Esophagus muscularis mucosa (tissue), 4 donors: ENCODE data around the gene KRT39. TPM values are rescaled to one million over a fixed set of nuclear protein-coding genes. Genes with fewer than 3 reads are reported as not detected.

Experiments
- DNase-seq: peaks from one replicate; pipeline ENCODE4 v3.0.0-alpha.2; 2017; ENCODE audit errors: extremely low spot score
- H3K27ac ChIP-seq, 4 donors: fragments of 200-600 bp; sonication (generic); replicated peaks in 1 of 4; 1 replicate in 3 of 4; 2 replicates in 1 of 4; pipeline ENCODE4 v1.5.1; 2016 to 2019; ENCODE audit warnings: mild to moderate bottlenecking in 1 of 4
- H3K27me3 ChIP-seq, 4 donors: fragments of 200-600 bp; sonication (generic); one replicate each; pipeline versions ENCODE4 v1.5.1 to v1.6.0; 2016 to 2019
- H3K36me3 ChIP-seq, 4 donors: fragments of 200-600 bp; sonication (generic); one replicate each; pipeline ENCODE4 v1.5.1; 2016 to 2019
- H3K4me1 ChIP-seq, 4 donors: fragments of 200-600 bp; sonication (generic); one replicate each; pipeline ENCODE4 v1.5.1; 2016 to 2019
- H3K4me3 ChIP-seq, 4 donors: fragments of 200-600 bp; sonication (generic); 1 replicate in 2 of 4; 2 replicates in 2 of 4; pipeline ENCODE4 v1.5.1; 2016 to 2019; ENCODE audit warnings: mild to moderate bottlenecking in 4 of 4, moderate library complexity in 1 of 4
- H3K9me3 ChIP-seq, 4 donors: fragments of 200-600 bp; sonication (generic); 1 replicate in 3 of 4; 2 replicates in 1 of 4; pipeline ENCODE4 v1.5.1; 2016 to 2019
- EP300 ChIP-seq: sonication (generic); formaldehyde crosslinking; IDR thresholded peaks from one replicate; pipeline ENCODE4 v1.6.1; 2017; ENCODE audit warnings: antibody characterized with exemption
- POLR2A ChIP-seq: fragments of 450-650 bp; IDR thresholded peaks from one replicate; pipeline ENCODE4 v1.6.1; 2017; ENCODE audit warnings: antibody characterized with exemption, moderate library complexity, mild to moderate bottlenecking, low read depth
- POLR2AphosphoS5 ChIP-seq, 2 donors: sonication (generic); formaldehyde crosslinking; IDR thresholded peaks; one replicate each; pipeline ENCODE4 v1.6.1; 2017; ENCODE audit warnings: antibody characterized with exemption in 2 of 2
- WGBS: methylation state at CpG from one replicate; pipeline ENCODE4 v1.1.5; 2018; 5-methylcytosine and 5-hydroxymethylcytosine counted together
- intact Hi-C: fragments of 100-400 bp; cut with DNase I; formaldehyde crosslinking; loops from one replicate; pipeline ENCODE4 v1.15.1; 2023
- total RNA-seq, 4 donors: library from RNA; depleted of rRNA; stranded (reverse); fragments of >200 nt; gene quantifications; one replicate each; pipeline versions ENCODE4 v1.1.0 to v1.2.1, GENCODE V29; 2016
- TF ChIP-seq, protein P1 (sequence below), 3 experiments: fragments of 200-600 bp in 2 of 3; fragments of 450-650 bp in 1 of 3; sonication (generic) in 2 of 3; IDR thresholded peaks; one replicate each; pipeline ENCODE4 v1.5.1; 2017 to 2019; ENCODE audit warnings: antibody characterized with exemption in 3 of 3, mild to moderate bottlenecking in 2 of 3, moderate library complexity in 1 of 3

The KRT39 gene
- total RNA-seq, 4 donors from 2014 or later: not detected

DNA sequence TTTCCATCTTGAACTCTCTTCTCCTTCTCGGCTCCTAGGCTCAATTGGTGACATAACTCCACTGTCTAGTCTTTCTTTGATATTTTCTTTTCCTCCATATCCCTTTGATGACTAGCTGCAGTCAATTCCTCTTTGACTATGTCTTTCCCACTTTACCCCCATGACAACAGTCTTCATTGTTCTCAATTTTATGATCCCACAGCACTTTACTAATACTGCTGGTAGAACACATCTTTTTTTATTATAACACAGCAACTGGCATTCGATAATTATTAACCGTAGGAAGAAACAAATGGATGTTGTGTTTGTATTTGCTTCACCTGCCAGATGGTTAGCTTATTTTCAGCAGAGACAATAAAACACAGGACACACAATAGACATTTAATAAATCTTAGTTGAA, 25.9 kb upstream of the KRT39 start:
- Histone ChIP-seq H3K36me3 (no peaks in the 10 kb centered on the region), H3K27ac (no peak overlapping the region), H3K4me1 (no peaks in the 10 kb centered on the region), H3K27me3 (peaks cover 0 to 8% (median 2%) of the 10 kb centered on the region in 4 donors), H3K9me3 (no peaks in the 10 kb centered on the region), H3K4me3 (no peak overlapping the region)
- DNase-seq: no peak
- TF ChIP-seq EP300 (no peak), POLR2AphosphoS5 (IDR thresholded peaks at IDR 0.05) (no peak), POLR2A (no peak)
- TF ChIP-seq, protein P1, sequence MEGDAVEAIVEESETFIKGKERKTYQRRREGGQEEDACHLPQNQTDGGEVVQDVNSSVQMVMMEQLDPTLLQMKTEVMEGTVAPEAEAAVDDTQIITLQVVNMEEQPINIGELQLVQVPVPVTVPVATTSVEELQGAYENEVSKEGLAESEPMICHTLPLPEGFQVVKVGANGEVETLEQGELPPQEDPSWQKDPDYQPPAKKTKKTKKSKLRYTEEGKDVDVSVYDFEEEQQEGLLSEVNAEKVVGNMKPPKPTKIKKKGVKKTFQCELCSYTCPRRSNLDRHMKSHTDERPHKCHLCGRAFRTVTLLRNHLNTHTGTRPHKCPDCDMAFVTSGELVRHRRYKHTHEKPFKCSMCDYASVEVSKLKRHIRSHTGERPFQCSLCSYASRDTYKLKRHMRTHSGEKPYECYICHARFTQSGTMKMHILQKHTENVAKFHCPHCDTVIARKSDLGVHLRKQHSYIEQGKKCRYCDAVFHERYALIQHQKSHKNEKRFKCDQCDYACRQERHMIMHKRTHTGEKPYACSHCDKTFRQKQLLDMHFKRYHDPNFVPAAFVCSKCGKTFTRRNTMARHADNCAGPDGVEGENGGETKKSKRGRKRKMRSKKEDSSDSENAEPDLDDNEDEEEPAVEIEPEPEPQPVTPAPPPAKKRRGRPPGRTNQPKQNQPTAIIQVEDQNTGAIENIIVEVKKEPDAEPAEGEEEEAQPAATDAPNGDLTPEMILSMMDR (IDR thresholded peaks at IDR 0.05): no peak
- intact Hi-C loops: no loop called here
- 84% methylated on average over 3 of the region's 3 CpGs for WGBS

DNA sequence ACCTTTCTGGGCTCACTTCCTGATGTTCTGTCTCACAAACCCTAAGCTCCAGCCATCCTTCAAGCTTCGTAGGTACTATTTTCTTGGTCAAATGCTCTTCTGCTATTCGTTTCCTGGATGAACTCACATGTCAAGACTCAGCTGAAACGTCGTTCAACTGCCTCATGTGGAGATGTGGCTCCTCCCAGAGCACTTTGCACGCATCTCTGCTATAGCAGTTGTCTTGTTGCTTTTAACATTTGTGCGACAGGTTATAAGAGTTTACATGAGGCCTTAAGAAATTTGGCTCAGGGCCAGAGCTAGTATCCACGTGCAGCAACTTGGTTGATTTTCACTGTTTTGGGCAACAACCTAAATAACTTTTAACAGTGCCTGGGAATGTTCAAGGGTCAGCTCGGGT, 20.2 kb upstream of the KRT39 start:
- no peaks in the 10 kb centered on the region for H3K36me3 ChIP-seq
- no peak overlapping the region for H3K27ac ChIP-seq
- no peak for DNase-seq
- H3K9me3 ChIP-seq: no peaks in the 10 kb centered on the region
- H3K27me3 ChIP-seq: peaks cover 0 to 4% (median 2%) of the 10 kb centered on the region in 4 donors
- TF ChIP-seq POLR2AphosphoS5 (IDR thresholded peaks at IDR 0.05): no peak
- TF ChIP-seq POLR2A: no peak
- TF ChIP-seq EP300: no peak
- TF ChIP-seq, protein P1 (IDR thresholded peaks at IDR 0.05): no peak
- H3K4me3 ChIP-seq: no peak overlapping the region
- intact Hi-C loops: no loop called here
- WGBS: 68% methylated on average over 8 of the region's 8 CpGs
- no peaks in the 10 kb centered on the region for H3K4me1 ChIP-seq

DNA sequence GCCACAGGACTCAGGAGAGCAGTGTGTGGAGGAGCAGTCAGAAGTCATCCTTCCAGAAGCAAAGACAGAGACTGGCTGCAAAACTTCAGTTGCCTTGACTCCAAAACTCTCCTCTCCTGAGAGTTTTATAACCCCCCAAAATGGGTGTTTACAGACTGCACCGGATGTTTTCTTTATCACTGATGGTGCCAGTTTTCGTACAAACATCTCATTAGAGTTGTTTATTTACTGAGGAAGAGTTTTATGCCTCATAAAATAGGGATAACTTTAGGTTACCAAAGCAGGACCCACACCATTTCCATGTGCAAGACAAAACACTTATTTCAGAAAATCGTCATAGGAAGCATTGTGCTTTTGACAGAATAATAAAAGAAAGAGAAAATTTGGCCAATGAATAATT, 17.5 kb upstream of the KRT39 start, which contains the start of gene KRT40:
Gene KRT40 (minus strand): TSS at position 101 of the 400 bp plus-strand sequence. CDS start 53 bp downstream, at position 48.
- no peak for DNase-seq
- TF ChIP-seq POLR2AphosphoS5 (IDR thresholded peaks at IDR 0.05) (no peak), POLR2A (no peak), EP300 (no peak)
- Histone ChIP-seq H3K36me3 (no peaks in the 10 kb centered on the region), H3K27me3 (peaks cover 0 to 4% (median 0%) of the 10 kb centered on the region in 4 donors), H3K4me3 (no peak within 1 kb of the TSS), H3K27ac (no peak within 1 kb of the TSS), H3K4me1 (peaks cover 6 to 10% (median 8%) of the 10 kb centered on the region in 4 donors), H3K9me3 (no peaks in the 10 kb centered on the region)
- WGBS: 71% methylated on average over 3 of the region's 3 CpGs
- intact Hi-C loops: no loop called here

DNA sequence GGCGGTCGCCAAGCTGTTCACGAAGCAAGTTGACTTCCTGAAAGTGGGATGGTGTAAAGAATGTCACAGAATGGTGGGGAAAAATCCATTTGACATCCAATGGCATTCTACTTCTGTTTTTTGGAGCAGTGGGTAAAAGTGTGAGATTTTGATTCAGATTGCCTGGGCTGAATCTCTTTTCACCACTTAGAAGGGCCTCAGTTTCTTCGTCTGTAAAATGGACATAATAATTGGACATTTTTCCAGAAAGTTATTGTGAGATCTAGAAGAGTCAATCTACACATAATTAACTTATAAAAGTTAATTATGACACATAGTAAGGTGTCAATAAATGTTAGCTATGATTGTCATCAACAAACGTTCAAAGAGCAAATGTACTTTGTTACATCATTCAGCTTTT, 14.4 kb upstream of the KRT39 start:
- TF ChIP-seq POLR2A: no peak
- TF ChIP-seq, protein P1 (IDR thresholded peaks at IDR 0.05): no peak
- TF ChIP-seq EP300: no peak
- TF ChIP-seq POLR2AphosphoS5 (IDR thresholded peaks at IDR 0.05): no peak
- no peaks in the 10 kb centered on the region for H3K9me3 ChIP-seq
- intact Hi-C loops: no loop called here
- 55% methylated on average over 5 of the region's 5 CpGs for WGBS
- no peak for DNase-seq
- H3K4me3 ChIP-seq: no peak overlapping the region
- peaks cover 6 to 10% (median 8%) of the 10 kb centered on the region in 4 donors for H3K4me1 ChIP-seq
- no peak overlapping the region for H3K27ac ChIP-seq
- H3K27me3 ChIP-seq: peaks cover 0 to 7% (median 0%) of the 10 kb centered on the region in 4 donors
- no peaks in the 10 kb centered on the region for H3K36me3 ChIP-seq

DNA sequence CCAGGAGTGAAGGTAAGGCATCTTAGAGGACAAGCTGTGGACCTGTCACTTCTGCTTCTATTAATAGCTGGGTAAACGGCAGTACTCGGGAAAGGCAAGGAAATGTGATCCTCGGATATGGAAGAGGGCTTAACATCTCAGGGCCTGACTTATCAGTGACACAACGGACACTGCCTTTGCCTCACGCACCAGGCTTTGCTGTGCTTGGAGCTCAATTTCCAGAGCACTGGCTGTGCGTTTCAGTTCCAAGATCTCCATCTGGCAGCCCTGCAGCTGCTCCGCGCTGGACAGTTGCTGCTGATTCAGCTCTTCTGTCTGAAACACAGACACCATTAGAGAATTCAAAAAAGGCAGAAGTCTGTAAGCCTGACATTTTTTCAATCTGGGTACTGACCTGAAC, 13.8 kb upstream of the KRT39 start:
- Histone ChIP-seq H3K36me3 (no peaks in the 10 kb centered on the region), H3K4me1 (peaks cover 6 to 10% (median 8%) of the 10 kb centered on the region in 4 donors), H3K27me3 (peaks cover 0 to 12% (median 0%) of the 10 kb centered on the region in 4 donors), H3K9me3 (no peaks in the 10 kb centered on the region), H3K4me3 (no peak overlapping the region), H3K27ac (no peak overlapping the region)
- intact Hi-C loops: no loop called here
- 24% methylated on average over 8 of the region's 8 CpGs for WGBS
- TF ChIP-seq POLR2AphosphoS5 (IDR thresholded peaks at IDR 0.05): no peak
- no peak for TF ChIP-seq POLR2A
- TF ChIP-seq EP300: no peak
- TF ChIP-seq, protein P1 (IDR thresholded peaks at IDR 0.05): no peak
- no peak for DNase-seq
